ENCODE measurements around the gene TCF19. TPM values are rescaled to one million over a fixed set of nuclear protein-coding genes. Genes with fewer than 3 reads are reported as not detected.
"Not testable (repeated sequence)": the region's sequence is repeated elsewhere in the genome, so short reads cannot be mapped to it uniquely, and the experiment has no call there.

TCF19 gene
- total RNA-seq, 1 donor from 2014 or later, result 0.45 TPM

GRCh38 chr6:31158863-31159855 lies 770 bp downstream of the TCF19 start:
- no peak for DNase-seq (ENCODE audit: low spot score)
- ATAC-seq, result no peak

DNA sequence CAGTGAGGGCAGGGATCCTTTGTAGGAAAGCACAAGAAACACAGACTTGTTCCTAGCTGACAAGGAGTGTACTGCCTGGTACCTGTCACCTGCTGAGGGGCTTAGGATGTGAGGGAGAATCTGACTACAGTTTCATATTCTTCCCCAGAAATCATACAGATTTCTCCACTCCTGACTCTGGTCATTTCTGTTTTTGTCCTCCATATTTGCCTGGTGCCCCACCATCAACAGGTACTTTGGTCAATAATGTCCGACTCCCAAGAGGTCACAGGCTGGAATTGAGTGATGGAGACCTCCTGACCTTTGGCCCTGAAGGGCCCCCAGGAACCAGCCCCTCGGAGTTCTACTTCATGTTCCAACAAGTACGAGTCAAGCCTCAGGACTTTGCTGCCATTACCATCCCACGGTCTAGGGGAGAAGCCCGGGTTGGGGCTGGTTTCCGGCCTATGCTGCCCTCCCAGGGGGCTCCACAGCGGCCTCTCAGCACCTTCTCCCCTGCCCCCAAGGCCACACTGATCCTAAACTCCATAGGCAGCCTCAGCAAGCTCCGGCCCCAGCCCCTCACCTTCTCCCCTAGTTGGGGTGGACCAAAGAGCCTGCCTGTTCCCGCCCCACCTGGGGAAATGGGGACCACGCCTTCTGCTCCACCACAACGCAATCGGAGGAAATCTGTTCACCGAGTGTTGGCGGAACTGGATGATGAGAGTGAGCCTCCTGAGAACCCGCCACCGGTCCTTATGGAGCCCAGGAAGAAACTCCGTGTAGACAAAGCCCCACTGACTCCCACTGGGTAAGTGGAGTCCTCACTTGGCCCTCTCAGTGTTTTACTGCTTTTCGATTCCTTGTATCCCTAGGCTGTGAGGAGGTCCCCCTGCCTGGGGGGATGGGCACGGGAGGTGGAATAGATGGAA lies 3.1 kb downstream of the TCF19 start:
- DNase-seq (ENCODE audit: low spot score) (no peak), ATAC-seq (no peak)

- no peak for ATAC-seq
- DNase-seq (ENCODE audit: low spot score), result no peak
Observed at GRCh38 chr6:31162463-31163165, 4.2 kb downstream of the TCF19 start.

DNA sequence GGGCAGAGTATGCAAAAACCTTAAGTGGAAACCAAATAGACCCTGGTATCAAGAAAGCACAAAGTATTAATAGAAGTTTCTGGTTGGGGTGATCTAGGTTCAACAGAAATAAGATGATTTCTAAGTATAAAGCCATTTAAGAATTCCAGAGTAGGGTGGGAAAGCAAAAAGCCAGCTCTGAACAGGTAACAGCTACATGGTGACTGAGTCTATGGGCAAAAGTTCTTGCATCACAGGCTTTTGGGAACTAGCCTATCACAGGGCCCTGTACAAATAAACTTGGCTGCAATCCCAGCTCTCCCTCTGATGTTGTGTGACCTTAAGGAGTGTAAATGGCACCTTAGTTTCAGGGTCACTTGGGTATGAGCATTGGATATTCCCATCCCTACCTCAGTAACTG lies 5.5 kb downstream of the TCF19 start:
- DNase-seq (ENCODE audit: low spot score) (no peak), ATAC-seq (peak; percentile 84)

DNA sequence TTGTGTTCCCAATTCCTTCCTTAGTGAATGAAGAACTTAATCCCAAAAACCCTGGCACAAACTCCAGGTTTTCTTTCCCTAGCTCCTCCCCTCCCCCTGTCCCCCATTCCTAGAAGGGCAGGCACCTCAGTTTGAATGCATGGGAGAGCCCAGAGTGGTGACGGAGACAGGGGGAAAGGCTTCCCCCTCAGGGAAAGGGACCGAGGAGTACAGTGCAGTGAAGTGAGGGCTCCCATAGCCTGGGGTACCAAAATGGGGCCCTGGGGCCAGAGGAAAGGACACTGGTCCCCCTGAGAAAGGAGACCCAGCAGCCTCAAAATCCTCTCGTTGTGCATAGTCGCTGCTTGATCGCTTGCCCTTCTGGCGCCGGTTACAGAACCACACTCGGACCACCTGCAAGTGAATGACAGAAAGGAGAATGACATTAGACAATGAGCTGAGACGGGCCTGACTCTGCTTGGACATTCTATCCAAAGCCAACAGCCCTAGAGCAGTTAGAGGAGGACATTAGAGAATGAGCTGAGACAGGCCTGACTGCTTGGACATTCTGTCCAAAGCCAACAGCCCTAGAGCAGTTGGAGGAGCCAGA lies 6.2 kb downstream of the TCF19 start:
- not testable (repeated sequence) for ATAC-seq; DNase-seq (ENCODE audit: low spot score)

- ATAC-seq; DNase-seq (ENCODE audit: low spot score): not testable (repeated sequence)
Observed at GRCh38 chr6:31165064-31165832, 6.9 kb downstream of the TCF19 start.

- ATAC-seq (no peak), DNase-seq (ENCODE audit: low spot score) (no peak)
Observed at GRCh38 chr6:31165986-31166385, 7.6 kb downstream of the TCF19 start.

DNA sequence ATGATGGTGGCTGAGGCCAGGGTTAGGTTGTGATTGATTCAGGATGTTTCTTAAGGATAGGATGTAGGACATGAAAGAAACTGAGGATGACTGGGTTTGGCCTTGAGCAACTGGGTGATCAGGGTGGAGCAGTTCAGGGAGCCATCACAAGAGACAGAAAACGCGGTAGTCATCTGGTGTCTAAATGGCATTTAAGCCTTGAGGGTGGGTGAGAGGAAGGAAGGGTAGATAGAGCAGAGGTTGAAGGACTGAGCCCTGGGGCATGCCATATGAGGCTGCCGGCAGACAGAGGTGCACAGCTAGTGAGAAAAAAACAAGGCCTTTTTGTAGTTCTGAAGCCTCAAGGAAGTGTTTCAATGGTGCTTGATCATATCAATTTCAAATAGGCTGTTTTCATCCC lies 10.2 kb downstream of the TCF19 start:
- DNase-seq (ENCODE audit: low spot score) (no peak), ATAC-seq (no peak)

GRCh38 chr6:31169123-31169857 lies 10.9 kb downstream of the TCF19 start:
- DNase-seq (ENCODE audit: low spot score) (no peak), ATAC-seq (no peak)

- not testable (repeated sequence) for DNase-seq (ENCODE audit: low spot score); ATAC-seq
Observed at GRCh38 chr6:31169858-31170599, 11.6 kb downstream of the TCF19 start.

- DNase-seq (ENCODE audit: low spot score) (no peak), ATAC-seq (no peak)
Observed at GRCh38 chr6:31170600-31170881, 12.2 kb downstream of the TCF19 start, which contains the start of gene POU5F1. Gene POU5F1, minus strand, starts transcription at chr6:31170682. Its CDS starts 62 bp downstream, at chr6:31170620.

DNA sequence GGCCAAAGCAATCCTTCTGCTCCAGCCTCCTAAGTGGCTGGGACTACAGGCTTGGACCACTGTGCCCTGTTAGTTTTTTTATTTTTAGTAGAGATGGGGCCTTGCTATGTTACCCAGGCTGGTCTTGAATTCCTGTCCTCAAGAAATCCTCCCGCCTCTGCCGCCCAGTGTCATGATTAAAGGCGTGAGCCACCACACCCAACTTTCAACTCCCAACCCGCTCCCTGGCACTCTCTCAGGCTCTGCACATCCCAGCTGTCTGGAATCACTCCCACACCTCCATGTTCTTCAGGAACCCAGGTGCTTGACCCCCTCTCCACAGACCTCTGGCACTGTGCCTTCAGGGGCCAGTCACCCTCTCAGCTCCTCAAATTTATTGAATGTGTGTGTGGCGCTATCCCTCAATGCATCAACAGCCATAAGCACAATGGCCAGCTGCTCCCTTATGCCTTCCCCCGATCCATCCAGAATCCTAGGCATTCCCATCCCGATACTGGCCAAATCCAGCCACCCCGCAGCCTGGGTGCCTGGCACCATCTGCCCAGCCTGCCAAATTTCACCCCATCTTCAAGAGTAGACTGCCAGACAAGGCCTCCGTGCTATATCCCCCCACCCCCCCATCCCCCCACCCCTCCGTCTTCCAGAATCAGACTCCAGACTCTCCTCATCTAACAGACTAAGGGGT lies 12.7 kb downstream of the TCF19 start:
- no peak for DNase-seq (ENCODE audit: low spot score)
- ATAC-seq, result no peak

GRCh38 chr6:31171931-31172905 lies 13.8 kb downstream of the TCF19 start:
- no peak for ATAC-seq
- no peak for DNase-seq (ENCODE audit: low spot score)

DNA sequence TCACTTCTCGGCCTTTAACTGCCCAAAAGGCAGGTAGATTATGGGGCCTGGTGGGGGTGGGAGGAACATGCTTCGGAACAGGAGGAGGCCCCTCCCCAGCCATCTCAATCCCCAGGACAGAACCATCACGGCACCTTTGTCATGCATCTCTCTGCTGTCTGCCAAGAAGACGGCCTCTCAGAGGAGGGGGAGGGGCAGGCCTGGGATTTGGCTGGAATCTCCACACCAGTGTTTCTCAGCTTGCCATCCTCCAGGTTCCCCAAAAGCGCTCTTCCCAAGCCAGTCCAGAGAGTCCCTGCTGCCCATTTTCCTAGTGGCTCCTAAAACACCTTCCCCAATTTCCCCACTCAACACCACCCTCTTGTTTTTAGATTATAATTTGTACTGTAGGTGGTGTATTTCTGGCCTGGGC lies 14.6 kb downstream of the TCF19 start:
- ATAC-seq (no peak), DNase-seq (ENCODE audit: low spot score) (no peak)

GRCh38 chr6:31173406-31173805 lies 15.0 kb downstream of the TCF19 start:
- ATAC-seq (no peak), DNase-seq (ENCODE audit: low spot score) (no peak)

GRCh38 chr6:31174378-31174777 lies 16.0 kb downstream of the TCF19 start:
- ATAC-seq (no peak), DNase-seq (ENCODE audit: low spot score) (no peak)

GRCh38 chr6:31175971-31176370 lies 17.6 kb downstream of the TCF19 start:
- DNase-seq (ENCODE audit: low spot score) (no peak), ATAC-seq (no peak)
